ENCODE measurements around the gene DECR2.
A peak's percentile ranks its signal among the peaks of the same experiment; 100 is the strongest.

The DECR2 gene

DNA sequence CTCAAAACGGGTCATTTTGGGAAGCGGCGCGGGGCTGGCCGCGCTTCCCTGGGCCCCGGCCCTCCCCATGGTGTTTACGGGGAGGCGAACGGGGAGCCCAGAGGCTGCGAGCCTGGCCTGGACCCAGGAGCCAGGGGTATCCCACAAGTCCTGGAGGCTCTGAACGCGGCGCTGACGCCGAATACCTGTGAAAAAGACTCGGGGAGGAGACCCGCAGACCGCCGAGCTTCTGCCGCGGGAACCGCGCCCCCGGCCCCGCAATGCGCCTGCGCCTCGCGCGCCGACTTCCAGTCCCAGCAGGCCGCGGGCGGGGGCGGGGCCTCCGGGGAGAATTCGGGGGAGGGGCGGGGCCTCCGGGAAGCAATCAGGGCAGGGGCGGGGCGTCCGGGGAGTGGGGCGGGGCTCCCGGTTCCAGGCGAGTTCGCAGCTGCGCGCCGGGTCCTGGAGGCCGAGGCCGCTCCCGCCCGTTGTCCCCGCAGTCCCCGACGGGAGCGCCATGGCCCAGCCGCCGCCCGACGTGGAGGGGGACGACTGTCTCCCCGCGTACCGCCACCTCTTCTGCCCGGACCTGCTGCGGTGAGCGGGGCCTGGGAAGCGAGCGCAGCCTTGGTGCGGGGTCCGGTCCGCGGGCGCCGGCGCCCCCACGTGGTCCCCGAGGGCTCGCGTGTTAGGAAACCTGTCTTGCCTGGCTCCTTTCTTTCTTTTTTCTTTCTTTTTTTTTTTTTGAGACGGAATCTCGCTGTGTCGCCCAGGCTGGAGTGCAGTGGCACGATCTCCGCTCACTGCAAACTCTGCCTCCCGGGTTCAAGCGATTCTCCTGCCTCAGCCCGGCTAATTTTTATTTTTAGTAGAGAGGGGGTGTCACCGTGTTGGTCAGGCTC, at the start of gene DECR2:
DECR2 (plus strand) TSS at position 418 of the 881 bp plus-strand sequence; CDS start at position 497, 79 bp downstream.
- H3K4me3 ChIP-seq (replicated peaks; ENCODE audit: low read depth, low read length): peak within 1 kb of the TSS; percentile 93

DNA sequence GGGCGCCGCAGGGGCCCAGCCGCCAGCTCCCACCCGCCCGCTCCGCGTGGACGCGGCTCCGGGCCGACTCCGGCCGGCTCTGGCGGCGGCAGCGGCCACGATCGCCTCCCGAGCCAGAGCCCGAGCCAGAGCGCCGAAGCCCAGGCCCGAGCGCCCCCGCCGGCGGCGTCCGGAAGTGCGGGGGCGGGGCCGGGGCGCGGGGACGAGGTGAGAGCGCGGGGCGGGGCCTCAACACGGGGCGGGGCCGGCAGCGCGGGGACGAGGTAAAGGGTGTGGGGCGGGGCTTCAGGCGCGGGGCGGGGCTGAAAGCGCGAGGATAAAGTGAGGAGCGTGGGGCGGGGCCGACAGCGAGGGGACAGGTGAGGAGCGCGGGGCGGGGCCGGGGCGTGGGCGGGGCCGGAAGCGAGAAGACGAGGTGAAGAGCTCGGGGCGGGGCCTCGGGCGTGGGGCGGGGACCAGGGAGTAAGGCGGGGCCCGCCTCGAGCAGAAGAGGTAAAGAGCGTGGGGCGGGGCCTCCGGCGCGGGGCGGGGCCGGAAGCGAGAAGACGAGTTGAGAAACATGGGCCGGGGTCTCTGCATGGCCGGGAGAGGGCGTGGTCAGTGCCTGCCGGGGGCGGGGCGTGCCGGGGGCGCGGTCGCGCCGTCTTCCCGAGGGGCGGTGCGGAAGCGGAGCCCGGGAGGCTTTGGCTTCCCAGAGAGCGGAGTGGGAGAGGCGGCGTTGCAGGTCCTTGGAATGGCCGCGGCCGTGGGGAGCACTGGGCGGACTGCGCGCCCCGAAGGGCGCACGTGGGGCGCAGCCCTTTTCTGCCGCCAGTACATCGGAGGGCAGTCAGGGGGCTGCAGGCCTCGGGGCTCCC, 48.9 kb upstream of the DECR2 start, which contains the start of gene AXIN1:
AXIN1 (minus strand) TSS at position 177 of the 857 bp plus-strand sequence. CDS start 5,698 bp downstream, outside the sequence.
- peak; percentile 97 for DNase-seq (ENCODE audit: extremely low read depth, insufficient read length)
- TF ChIP-seq CTCF (IDR thresholded peaks at IDR 0.05; ENCODE audit: insufficient read depth, low read length, poor library complexity, severe bottlenecking): no peak
- no peaks in the 10 kb centered on the region for H3K27me3 ChIP-seq (replicated peaks; ENCODE audit: control insufficient read depth, insufficient read depth, low read length)
- peak within 1 kb of the TSS; percentile 77 for H3K4me3 ChIP-seq (replicated peaks; ENCODE audit: low read depth, low read length)
- no peaks in the 10 kb centered on the region for H3K36me3 ChIP-seq (ENCODE audit: control insufficient read depth, insufficient read depth, low read length)

More for the DNA sequence above, at the start of gene DECR2:
- H3K27me3 ChIP-seq (replicated peaks; ENCODE audit: control insufficient read depth, insufficient read depth, low read length): no peaks in the 10 kb centered on the region
- TF ChIP-seq CTCF (IDR thresholded peaks at IDR 0.05; ENCODE audit: insufficient read depth, low read length, poor library complexity, severe bottlenecking): peak; percentile 58
- peak; percentile 93 for DNase-seq (ENCODE audit: extremely low read depth, insufficient read length)
- H3K36me3 ChIP-seq (ENCODE audit: control insufficient read depth, insufficient read depth, low read length): no peaks in the 10 kb centered on the region; the same call in none of the 2 replicates

DNA sequence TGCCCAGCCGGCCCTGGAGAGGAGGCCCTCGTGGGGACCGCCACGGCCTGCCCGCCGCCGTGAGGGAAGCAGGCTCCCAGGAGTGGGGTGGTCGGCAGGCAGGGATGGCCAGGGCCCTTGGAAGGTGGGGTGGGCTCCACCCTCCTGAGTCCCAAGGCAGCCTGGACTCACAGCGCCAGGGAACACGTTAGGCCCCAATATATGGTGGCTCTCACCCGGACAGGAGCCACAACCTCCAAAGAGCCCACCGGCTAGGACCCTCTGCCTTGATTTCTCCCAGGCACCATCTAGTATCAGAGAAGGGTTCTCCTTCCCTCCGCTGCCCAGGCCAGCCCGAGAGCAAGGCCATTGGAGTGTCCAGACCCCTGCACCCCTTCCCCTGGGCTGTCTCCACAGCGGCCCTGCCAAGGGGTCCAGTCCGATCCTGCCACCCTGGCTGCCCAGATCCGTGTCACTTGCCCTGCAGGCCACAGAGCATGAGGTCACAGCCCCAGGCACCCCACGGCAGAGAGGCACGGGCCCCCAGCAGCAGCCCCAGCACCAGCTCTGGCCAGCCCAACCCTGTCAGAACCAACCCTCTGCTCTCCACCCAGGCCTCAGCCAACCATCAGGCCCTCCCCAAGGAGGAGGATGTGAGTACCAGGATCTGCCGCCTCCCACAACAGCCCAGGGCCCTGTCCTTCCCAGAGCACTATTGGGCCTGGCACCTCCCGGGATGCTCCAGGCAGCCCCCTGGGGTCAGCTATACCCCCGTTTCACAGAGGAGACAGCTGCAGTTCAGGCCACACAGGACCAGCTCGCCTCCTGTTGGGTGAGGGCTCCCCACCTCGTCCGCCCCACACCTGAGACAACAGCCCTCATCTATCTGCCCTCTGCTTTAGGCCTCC, 48.0 kb upstream of the DECR2 start:
- no peak for DNase-seq (ENCODE audit: extremely low read depth, insufficient read length)
- Histone ChIP-seq H3K4me3 (replicated peaks; ENCODE audit: low read depth, low read length) (peak overlapping the region; percentile 59), H3K27me3 (replicated peaks; ENCODE audit: control insufficient read depth, insufficient read depth, low read length) (no peaks in the 10 kb centered on the region), H3K36me3 (ENCODE audit: control insufficient read depth, insufficient read depth, low read length) (no peaks in the 10 kb centered on the region)
- no peak for TF ChIP-seq CTCF (IDR thresholded peaks at IDR 0.05; ENCODE audit: insufficient read depth, low read length, poor library complexity, severe bottlenecking)

DNA sequence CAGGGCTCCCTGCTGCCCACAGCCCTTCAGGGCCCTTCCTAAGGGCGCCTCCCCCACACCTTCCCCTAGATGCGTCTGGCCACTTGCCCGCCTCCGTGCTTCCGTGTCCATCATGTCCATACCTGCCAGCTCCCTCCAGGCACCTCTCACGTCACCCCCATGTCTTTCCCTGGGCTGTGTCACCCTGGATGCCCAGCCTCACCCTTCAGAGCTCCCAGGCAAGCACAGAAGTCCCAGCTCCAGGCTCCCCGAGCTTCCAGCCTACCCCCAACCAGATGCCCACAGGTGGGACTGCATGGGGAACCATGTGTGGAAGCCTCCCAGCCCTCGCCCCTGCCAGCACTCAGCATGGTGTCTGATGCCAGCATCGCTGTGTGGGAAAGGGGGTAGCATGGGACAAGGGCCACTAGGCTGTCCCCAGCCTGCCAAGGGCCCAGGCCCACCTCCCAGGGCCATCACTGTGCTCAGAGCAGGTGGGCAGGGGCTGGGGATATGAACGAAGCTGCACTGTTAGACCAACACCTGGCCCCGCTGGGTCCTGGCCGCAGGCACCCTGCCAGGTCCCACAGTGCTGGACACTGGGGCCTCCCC, 47.3 kb upstream of the DECR2 start:
- H3K36me3 ChIP-seq (ENCODE audit: control insufficient read depth, insufficient read depth, low read length): no peaks in the 10 kb centered on the region
- DNase-seq (ENCODE audit: extremely low read depth, insufficient read length): no peak
- H3K27me3 ChIP-seq (replicated peaks; ENCODE audit: control insufficient read depth, insufficient read depth, low read length): no peaks in the 10 kb centered on the region
- no peak overlapping the region for H3K4me3 ChIP-seq (replicated peaks; ENCODE audit: low read depth, low read length)
- TF ChIP-seq CTCF (IDR thresholded peaks at IDR 0.05; ENCODE audit: insufficient read depth, low read length, poor library complexity, severe bottlenecking): no peak
